HG03039 (cell line): ENCODE results near the gene SASH1.
"Not testable (repeated sequence)": the region's sequence is repeated elsewhere in the genome, so short reads cannot be mapped to it uniquely, and the experiment has no call there.

Experiments used
- ATAC-seq: cut with Tn5 transposase; IDR thresholded peaks from one replicate; pipeline ENCODE4 v1.9.1; 2021; ENCODE audit warnings: mild to moderate bottlenecking, moderate library complexity; ENCODE audit not compliant: unreplicated experiment

SASH1 gene

DNA sequence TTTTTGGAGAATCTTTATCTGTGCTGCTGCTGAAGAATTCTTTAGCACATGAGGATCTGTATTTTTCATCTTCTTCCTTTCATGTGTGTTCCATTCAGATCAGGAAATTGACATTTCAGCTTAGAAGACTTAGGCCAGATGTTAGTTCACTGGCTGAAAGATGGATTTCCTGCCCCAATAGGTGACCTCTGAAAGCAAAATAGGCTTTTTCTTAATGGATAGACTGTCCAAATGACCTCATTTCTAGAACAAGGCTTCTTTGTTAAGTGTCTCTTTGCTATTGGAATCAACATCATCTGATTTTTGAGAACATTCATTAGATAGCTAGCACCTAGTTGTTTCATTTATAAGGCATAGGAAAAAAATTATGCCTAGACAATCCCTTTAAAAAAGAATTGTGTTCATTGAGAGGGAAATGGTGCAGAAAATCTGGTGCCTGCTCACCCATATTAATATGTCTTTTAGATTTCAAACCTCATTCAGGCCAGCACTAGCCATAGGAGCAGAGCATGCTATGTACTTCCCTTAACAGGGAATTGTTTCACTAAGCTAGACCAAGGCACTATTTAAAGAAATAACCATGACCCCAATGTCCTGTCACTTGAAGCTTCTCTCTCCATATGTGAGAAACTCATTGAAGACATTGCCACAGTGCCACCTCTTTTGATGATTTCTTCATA lies 13.6 kb upstream of the SASH1 start:
- ATAC-seq: no peak

DNA sequence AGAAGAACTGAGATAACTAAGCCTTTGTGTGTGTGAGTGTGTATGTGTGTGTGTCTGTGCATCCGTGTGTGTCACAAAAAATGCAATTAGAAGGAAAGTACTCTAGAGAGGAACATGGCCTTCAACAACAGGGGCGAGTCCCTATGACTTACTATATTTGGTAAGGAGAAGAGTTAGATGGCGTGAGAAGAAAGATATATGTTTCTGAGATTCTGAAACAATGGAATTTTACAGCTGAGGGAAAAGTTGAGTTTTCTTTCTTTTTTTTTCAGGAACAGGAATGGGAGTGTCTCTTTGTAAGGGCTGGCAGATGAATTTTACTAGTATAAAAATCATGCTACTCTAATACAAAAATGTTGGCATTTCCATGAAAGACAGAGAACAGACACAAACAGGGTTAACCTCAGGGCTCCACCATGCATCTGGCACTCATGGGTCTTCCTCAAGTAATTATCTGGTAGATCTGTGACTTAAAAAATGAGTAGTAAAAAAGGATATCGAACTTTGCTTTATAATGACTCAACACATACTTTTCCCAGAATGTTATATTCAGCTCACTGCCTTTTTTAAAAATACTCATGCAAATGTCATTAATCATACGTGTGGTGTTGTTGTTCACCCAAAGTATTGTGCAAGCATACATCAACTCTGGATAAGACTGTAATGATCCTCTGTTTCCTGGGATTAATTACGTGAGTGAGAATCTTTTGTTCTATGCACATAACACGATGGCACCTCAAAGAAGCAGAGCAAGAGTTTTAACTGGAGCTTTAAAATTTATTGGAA lies 12.8 kb upstream of the SASH1 start:
- no peak for ATAC-seq

DNA sequence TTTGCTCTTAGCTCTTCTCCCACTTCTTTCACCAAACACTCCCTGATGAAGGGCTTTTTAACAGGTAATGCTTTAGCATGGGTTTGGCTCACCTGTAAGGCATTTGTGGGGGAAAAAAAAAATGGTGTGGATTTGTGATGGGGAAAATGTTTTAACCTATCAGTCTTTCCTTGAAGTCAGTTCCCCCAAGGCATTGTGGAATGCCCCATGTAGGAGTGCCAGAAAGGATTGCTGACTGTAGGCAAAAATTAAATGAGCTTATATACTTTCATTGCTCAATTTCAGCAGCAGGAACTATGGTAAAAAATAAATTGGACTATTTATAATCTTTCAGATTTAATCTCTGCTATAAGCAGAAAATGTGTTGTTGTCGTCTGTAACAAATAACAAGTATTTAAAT lies 10.6 kb upstream of the SASH1 start:
- ATAC-seq: no peak

DNA sequence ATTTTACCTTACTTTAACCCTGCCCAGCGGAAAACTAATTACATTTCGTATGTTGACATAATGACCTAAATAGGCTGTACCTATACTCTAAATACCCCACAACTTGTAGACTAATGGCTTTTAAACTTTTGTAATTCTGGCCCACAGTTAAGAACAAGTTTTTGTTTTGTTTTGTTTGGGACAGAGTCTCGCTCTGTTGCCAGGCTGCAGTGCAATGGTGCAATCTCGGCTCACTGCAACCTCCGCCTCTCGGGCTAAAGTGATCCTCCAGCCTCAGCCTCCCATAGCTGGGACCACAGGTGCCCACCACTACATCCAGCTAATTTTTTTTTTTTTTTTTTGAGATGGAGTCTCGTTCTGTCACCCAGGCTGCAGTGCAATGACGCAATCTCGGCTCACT lies 5.7 kb upstream of the SASH1 start:
- ATAC-seq: no peak

DNA sequence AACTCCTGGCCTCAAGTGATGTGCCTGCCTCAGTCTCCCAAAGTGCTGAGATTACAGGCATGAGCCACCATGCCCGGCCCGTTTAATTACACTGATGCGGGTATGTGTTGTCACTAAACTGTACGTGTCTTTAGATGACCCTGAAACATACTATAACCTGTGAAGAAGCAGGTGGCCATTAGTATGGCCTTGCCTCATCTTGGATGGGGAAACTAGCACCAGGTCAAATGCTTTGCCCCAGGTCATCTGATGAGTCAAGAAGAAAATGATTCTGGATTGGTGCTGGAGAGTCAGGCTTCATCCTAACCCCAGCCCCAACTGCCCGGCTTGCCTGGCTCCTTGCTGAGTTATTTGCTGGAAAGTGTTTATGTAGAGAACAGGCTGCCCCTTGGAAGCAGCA lies 2.9 kb upstream of the SASH1 start:
- ATAC-seq: no peak

DNA sequence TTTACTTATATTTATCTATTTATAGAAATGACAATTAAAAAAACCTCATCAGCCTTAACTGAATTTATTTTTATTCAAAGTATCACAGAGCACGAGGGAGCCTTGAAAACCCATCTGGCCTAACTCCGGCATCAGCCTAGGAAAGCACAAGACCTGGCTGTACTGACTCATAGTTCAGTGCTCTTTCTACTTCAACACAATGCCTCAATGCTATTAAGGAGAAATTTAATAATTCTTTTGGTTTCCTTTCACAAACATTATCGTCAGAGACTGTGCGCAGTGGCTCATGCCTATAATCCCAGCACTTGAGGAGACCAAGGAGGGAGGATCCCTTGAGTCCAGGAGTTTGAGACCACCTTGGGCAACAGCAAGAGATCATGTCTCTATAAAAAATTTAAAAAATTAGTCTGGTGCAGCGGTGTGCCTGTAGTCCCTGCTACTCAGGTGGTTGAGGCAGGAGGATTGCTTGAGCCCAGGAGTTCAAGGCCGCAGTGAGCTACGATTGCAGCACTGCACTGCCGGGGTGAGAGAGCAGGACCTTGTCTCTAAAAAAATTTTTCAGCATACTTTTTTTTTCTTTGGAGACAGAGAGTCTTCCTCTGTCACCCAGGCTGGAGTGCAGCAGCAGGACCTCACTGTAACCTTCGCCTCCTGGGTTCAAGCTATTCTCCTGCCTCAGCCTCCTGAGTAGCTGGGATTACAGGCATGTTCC lies 1.9 kb upstream of the SASH1 start:
- no peak for ATAC-seq

DNA sequence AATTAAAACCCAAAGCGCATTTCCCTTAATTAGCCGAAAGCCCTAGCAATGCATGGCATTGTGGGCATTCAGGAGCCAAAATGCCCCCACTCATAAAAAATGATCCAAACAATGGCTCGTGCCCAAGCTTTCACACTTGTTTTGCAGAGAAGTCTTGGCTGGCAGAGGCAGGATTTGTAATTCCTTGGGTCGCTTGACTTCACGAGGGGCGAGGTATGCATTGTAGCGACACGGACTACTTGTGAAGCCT lies 613 bp upstream of the SASH1 start:
- no peak for ATAC-seq

DNA sequence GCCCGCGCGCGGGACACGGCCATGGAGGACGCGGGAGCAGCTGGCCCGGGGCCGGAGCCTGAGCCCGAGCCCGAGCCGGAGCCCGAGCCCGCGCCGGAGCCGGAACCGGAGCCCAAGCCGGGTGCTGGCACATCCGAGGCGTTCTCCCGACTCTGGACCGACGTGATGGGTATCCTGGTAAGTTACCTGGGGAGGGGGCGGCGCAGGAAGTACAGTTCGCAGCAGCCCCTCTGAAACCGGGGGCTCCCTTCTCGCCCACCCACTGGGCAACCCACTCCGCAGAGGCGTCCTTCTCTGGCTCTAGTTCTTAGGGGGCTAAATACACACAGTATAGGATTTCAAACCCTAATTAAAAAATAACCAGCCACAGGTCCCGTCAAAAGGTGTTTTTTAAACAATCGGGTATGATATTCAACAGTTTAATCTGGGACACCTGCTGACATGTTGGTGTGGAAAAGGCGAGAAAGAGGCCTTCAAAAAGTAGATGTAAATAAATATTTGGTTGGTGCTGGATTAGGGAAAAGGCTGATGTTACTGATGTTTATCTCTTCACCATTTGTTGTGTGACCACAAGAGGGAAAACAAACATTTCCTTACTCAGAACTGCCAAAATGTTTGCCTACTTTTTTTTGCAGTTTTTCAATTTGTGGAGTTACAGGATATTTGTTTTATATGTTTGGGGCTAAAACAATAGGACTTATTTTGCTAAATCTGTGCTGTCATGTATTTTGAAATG lies 577 bp downstream of the SASH1 start:
- no peak for ATAC-seq

DNA sequence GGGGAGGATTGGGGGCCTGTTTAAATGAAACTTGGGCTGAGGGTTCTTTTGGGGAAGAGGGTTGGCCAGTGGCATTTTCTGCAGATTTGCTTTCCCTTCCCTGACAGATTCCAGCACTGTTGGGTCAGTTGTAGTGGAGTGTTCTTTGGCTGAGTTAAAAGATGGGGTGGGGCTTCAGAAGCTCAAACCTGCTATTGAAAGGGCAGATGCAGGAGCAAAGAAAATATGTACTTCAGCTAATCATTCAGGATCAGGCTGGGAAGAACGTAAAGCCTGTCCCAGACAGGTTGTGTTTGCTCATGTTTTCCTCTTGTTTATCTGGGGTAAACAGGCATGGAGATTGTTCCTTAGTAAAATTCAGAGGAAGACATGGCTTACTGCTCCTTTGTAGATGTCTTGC lies 2.5 kb downstream of the SASH1 start:
- ATAC-seq: no peak

DNA sequence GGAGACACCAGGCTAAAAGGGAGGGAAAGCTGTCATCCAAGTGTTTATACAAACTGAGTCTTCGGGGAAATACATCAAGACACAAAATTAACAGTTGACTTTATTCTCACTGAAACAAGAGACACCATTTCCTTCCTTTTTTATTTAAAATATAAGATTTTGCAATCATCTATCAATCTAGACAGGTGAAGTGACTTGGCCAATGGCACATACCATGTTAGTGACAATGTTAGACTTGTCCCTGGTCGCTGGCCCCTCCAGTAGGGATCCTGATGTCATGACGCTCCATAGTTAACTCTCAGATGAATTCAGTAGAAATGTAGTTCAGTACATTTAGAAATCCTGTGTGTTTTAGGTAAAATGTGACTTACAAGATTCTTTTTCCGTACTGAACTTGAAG lies 2.9 kb downstream of the SASH1 start:
- ATAC-seq: no peak

DNA sequence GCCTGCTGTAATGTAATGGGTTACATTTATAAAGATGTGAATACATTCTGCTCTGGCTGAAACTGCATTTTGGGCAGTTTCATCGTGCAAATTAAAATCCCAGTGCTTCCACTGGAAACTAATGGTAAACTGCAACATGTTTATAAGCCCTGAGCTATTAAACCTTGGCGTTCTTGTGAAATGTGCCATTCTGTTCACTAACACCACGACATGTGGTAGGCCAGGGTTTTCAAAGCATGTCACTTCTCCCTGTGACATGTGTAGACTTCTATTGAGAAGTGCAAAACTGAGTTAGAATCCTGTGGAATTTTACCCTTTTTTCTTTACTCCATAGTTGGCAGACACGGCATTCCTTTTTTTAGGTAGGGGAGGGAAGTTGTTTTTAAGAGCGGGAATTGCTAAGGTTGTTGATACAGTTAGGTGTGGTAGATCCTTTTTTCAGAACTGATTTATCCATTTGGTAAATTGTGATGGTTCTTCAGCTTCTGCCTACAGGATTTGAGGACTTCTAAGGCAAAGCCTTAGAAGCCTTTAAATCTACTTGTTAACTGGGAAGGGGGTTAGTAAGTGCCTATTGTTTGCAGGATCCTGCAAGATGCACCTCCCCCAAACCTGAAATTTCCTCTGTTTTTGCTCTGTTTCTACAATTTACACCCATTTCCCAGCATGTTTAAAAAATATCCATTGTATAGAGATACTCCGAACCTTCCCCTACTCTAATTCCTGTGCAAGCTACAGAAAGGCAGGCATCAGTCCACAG lies 4.2 kb downstream of the SASH1 start:
- ATAC-seq: no peak

DNA sequence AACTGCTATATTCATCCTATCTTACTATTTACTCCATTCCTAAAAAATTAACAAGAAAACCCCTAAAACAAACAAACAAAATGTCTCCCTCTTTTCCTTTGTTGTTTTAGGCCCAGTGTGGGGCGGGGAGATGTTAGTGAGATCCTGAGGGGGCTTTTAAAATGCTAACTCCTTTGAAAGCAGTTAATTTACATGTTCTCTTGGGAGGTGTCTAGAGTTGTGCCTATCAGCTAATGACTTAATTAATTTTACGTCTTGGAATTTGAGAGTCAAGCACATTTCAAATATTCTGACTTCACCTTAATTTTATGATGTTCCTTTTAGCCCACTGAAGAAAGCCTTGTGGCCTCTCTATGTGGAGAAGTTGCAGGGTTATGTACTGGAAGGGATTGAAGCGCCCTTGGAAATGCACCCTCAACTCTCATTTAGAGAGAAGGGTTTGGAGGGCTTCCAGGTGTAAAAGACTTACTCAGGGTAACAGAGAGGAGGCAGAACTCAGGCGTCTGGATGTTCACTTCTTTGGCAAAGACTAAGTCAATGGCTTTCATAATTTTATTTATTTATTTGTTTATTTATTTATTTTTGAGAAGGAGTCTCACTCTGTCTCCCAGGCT lies 4.9 kb downstream of the SASH1 start:
- ATAC-seq: no peak

DNA sequence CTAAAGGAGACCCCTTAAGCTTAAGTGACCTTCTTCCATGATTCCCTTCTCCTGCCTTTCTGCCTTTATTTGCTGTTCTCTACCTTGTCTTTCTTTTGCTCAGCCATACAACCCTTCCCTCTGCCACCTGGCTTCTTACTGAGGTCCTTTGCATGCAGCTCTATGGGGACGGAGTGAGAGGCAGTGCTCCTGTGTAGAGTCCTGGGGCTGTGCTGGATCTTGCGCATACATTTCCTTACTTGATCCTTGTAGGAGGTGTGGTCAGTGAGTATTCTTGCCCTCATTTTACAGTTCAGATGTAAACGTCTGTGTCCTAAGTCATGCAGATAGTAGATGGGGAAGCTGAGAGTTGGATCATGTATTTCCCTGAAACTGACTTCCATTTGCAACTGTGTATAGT lies 5.7 kb downstream of the SASH1 start:
- no peak for ATAC-seq

DNA sequence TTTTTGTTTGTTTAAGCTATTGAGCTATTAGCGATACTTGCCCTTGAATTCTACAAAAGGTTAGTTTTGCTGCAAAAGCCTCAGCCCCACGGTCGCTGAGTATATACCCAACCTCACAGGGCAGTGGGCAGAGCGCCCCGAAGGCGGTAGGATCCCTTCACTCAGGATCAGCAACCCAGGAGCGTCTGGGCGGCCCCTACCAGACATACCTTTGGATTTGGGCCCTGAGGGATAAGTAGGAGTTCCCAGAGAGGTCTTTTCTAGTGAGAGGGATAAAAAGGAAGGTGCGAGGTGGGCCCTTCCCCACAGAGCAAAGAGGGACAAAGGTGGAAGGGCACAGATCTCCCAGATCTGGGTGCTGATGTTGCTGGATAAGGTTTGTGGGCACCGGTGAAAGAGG lies 6.1 kb downstream of the SASH1 start:
- no peak for ATAC-seq

DNA sequence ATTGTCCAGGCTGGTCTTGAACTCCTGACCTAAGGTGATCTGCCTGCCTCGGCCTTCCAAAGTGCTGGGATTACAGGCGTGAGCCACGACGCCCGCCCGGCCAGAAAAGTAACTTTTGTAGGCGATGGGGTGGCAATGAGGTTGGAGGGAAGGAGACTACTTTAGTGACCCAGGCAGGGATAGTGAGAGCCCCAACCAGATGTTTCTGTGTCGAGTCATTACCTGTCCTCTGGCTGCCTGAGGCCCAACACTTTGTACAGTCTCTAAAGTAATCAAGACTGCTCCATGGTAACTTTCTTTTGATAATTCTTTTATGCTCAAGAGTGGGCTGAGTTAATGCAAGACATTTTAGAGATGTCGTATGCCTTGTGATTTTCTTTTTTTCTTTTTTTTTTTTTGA lies 6.8 kb downstream of the SASH1 start:
- ATAC-seq: no peak

DNA sequence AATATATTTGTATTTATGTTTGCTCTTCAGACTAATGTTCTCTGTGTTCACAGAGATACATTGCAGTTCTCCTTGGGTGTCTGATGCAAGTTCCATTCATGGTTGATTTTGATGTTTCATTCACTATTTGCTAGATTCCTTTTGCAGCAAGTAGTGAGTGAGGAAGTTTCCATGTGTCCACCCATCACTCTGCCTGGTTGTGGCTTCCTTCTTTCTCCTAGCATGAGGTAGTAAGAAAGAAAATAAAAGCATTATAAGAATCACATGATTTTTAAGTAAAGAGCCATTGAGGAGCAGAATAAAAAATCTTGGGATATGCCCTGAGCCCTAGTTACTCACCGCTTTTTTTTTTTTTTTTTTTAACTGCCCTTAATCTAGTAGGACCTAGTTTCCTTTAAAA lies 8.7 kb downstream of the SASH1 start:
- no peak for ATAC-seq

DNA sequence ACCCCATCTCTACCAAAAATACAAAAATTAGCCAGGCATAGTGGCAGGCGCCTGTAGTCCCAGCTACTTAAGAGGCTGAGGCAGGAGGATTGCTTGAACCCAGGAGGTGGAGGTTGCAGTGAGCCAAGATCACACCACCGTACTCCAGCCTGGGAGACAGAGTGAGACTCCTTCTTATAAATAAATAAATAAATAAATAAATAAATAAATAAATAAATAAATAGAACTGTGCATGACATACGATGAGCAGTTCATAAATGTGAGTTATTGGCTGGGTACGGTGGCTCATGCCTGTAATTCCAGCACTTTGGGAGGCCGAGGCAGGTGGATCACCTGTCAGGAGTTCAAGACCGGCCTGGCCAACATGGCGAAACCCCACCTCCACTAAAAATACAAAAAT lies 9.8 kb downstream of the SASH1 start:
- ATAC-seq: not testable (repeated sequence)

DNA sequence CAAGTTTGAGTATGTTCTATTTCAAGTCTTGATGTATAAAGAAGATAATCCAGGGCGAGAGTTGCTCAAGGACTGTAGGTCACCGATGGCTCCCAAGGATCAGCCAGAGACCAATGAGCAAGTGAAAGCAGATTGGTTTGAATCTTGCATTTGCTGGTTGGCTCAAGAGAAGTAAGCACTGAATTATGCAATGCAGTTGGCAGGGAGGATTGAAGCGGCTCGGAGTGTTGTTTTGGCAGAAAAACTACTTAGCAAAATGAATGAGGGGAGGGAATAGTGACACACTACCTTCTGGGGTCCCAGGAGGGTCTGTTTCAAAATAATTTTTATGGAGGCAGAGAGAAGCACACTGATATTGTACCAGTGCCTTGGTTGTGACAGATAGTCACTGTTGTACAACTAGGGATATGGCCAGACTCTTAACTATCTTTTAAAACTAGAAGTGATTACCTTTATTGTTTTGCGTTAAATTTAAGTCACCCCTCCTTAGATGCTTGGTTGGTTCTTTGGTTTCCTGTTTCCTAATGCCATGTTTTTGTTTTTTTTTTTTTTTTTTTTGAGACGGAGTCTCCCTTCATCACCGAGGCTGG lies 15.7 kb downstream of the SASH1 start:
- ATAC-seq: no peak

DNA sequence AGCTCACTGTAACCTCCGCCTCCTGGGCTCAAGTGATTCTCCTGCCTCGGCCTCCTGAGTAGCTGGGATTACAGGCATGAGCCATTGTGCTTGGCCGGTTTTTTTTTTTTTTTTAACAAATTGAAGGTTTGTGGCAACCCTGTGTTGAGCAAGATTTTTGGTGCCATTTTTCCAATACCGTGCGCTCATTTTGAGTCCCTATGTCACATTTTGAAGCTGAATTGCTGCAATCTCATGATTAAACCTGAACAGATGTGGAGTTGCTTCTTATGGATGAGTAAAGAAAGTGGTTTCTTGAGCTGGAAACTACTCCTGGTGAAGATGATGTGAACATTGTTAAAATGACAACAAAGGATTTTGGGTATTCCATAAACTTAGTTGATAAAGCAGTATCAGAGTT lies 16.6 kb downstream of the SASH1 start:
- no peak for ATAC-seq
